Endothelial cell of umbilical vein (primary cell): ENCODE data around the gene CHD9.
A peak's percentile ranks its signal among the peaks of the same experiment; 100 is the strongest.

Experiments used
- POLR2A ChIP-seq: IDR thresholded peaks from 2 replicates; pipeline ENCODE4 v1.6.1; 2012; ENCODE audit warnings: low read depth, mild to moderate bottlenecking, control low read depth, low read length
- POLR2AphosphoS5 ChIP-seq: IDR thresholded peaks from 2 replicates; pipeline ENCODE4 v1.6.1; 2012; ENCODE audit warnings: low read depth, mild to moderate bottlenecking, control low read depth, low read length, moderate library complexity; ENCODE audit not compliant: insufficient read depth
- TF ChIP-seq, protein P1 (sequence below), 2 donors: IDR thresholded peaks; 1 replicate in 1 of 2; 2 replicates in 1 of 2; pipeline ENCODE4 v1.5.1; 2011; ENCODE audit warnings: low read length in 2 of 2, mild to moderate bottlenecking in 2 of 2, moderate library complexity in 2 of 2, control low read depth in 1 of 2, inconsistent platforms in 1 of 2, low read depth in 1 of 2; ENCODE audit not compliant: insufficient read depth in 1 of 2; ENCODE audit errors: extremely low read depth in 1 of 2
- TF ChIP-seq, protein P2 (sequence below): IDR thresholded peaks from 2 replicates; pipeline ENCODE4 v1.6.1; 2011; ENCODE audit not compliant: insufficient read depth, insufficient read length

- TF ChIP-seq, protein P1, sequence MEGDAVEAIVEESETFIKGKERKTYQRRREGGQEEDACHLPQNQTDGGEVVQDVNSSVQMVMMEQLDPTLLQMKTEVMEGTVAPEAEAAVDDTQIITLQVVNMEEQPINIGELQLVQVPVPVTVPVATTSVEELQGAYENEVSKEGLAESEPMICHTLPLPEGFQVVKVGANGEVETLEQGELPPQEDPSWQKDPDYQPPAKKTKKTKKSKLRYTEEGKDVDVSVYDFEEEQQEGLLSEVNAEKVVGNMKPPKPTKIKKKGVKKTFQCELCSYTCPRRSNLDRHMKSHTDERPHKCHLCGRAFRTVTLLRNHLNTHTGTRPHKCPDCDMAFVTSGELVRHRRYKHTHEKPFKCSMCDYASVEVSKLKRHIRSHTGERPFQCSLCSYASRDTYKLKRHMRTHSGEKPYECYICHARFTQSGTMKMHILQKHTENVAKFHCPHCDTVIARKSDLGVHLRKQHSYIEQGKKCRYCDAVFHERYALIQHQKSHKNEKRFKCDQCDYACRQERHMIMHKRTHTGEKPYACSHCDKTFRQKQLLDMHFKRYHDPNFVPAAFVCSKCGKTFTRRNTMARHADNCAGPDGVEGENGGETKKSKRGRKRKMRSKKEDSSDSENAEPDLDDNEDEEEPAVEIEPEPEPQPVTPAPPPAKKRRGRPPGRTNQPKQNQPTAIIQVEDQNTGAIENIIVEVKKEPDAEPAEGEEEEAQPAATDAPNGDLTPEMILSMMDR (IDR thresholded peaks at IDR 0.05; ENCODE audit: extremely low read depth in 1 of 2, insufficient read depth in 1 of 2, low read depth in 1 of 2, low read length in 2 of 2) = no peak
- TF ChIP-seq POLR2A (peak; percentile 78), POLR2AphosphoS5 (peak; percentile 77)
- TF ChIP-seq, protein P2, sequence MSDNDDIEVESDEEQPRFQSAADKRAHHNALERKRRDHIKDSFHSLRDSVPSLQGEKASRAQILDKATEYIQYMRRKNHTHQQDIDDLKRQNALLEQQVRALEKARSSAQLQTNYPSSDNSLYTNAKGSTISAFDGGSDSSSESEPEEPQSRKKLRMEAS = no peak
Measured at GRCh38 chr16:53098526-53099317, 43.9 kb downstream of the CHD9 start.
